OCI-LY1 (cell line): ENCODE data around the gene KCNIP4.
A peak's percentile ranks its signal among the peaks of the same experiment; 100 is the strongest.

Experiments used
- H2AFZ ChIP-seq: fragments of 200-600 bp; sonication (generic), shearing (Covaris generic); 2 replicates; pipeline ENCODE4 v1.6.0; 2014; ENCODE audit warnings: antibody characterized with exemption, mild to moderate bottlenecking, low read length
- H3F3A ChIP-seq: fragments of 200-600 bp; sonication (generic), shearing (Covaris generic); 2 replicates; pipeline ENCODE4 v1.6.0; 2014; ENCODE audit warnings: mild to moderate bottlenecking, antibody characterized with exemption, low read length, moderate library complexity; ENCODE audit not compliant: insufficient read depth
- H3K27ac ChIP-seq: fragments of 200-600 bp; sonication (generic); 2 replicates; pipeline ENCODE4 v1.5.1; 2014; ENCODE audit warnings: low read length, mixed run types, mild to moderate bottlenecking, low read depth; ENCODE audit not compliant: poor library complexity, severe bottlenecking
- H3K27me3 ChIP-seq: fragments of 200-600 bp; sonication (generic); 2 replicates; pipeline ENCODE4 v1.6.0; 2014; ENCODE audit warnings: antibody characterized with exemption, mild to moderate bottlenecking, low read length, moderate library complexity; ENCODE audit not compliant: insufficient read depth
- H3K36me3 ChIP-seq: fragments of 200-600 bp; sonication (generic); 2 replicates; pipeline ENCODE4 v1.6.1; 2014; ENCODE audit warnings: mild to moderate bottlenecking, antibody characterized with exemption, low read length, moderate library complexity, mixed read lengths; ENCODE audit not compliant: insufficient read depth
- H3K4me1 ChIP-seq: fragments of 200-600 bp; sonication (generic); 2 replicates; pipeline ENCODE4 v1.5.1; 2014; ENCODE audit warnings: mild to moderate bottlenecking, low read length, moderate library complexity; ENCODE audit not compliant: insufficient read depth, severe bottlenecking
- H3K4me2 ChIP-seq: fragments of 200-600 bp; sonication (generic), shearing (Covaris generic); 2 replicates; pipeline ENCODE4 v1.6.1; 2014; ENCODE audit warnings: low read length
- H3K4me3 ChIP-seq: fragments of 200-600 bp; sonication (generic); 2 replicates; pipeline ENCODE4 v1.5.1; 2014; ENCODE audit warnings: low read length, low read depth, mild to moderate bottlenecking, mixed read lengths; ENCODE audit not compliant: poor library complexity, severe bottlenecking
- H3K79me2 ChIP-seq: fragments of 200-600 bp; shearing (Covaris generic); 2 replicates; pipeline ENCODE4 v1.6.1; 2016; ENCODE audit warnings: mixed run types, low read length, mixed read lengths; ENCODE audit not compliant: insufficient read depth
- H3K9ac ChIP-seq: fragments of 200-600 bp; sonication (generic), shearing (Covaris generic); 2 replicates; pipeline ENCODE4 v1.6.1; 2014; ENCODE audit warnings: mild to moderate bottlenecking, low read length, mixed read lengths
- H3K9me2 ChIP-seq: fragments of 200-600 bp; sonication (generic), shearing (Covaris generic); 2 replicates; pipeline ENCODE4 v1.6.1; 2014; ENCODE audit warnings: low read depth, mild to moderate bottlenecking, low read length, mixed read lengths
- H3K9me3 ChIP-seq: fragments of 200-600 bp; shearing (Covaris generic); 2 replicates; pipeline ENCODE4 v1.6.1; 2014; ENCODE audit warnings: low read length, mixed read lengths
- H4K20me1 ChIP-seq: fragments of 200-600 bp; sonication (generic), shearing (Covaris generic); 2 replicates; pipeline ENCODE4 v1.6.0; 2016; ENCODE audit warnings: mild to moderate bottlenecking, low read length; ENCODE audit not compliant: insufficient read depth
- EZH2 ChIP-seq: fragments of 200-600 bp; sonication (generic), shearing (Covaris generic); IDR thresholded peaks from 2 replicates; pipeline ENCODE4 v1.8.0; 2017; ENCODE audit warnings: borderline replicate concordance, mixed run types, mild to moderate bottlenecking, antibody characterized with exemption, low read length, moderate library complexity, mixed read lengths
- TF ChIP-seq, protein P1 (sequence below): fragments of 200-600 bp; sonication (generic), shearing (Covaris generic); IDR thresholded peaks from 2 replicates; pipeline ENCODE4 v1.5.1; 2017; ENCODE audit warnings: mild to moderate bottlenecking, antibody characterized with exemption, low read length, moderate library complexity, mixed read lengths

The KCNIP4 gene

DNA sequence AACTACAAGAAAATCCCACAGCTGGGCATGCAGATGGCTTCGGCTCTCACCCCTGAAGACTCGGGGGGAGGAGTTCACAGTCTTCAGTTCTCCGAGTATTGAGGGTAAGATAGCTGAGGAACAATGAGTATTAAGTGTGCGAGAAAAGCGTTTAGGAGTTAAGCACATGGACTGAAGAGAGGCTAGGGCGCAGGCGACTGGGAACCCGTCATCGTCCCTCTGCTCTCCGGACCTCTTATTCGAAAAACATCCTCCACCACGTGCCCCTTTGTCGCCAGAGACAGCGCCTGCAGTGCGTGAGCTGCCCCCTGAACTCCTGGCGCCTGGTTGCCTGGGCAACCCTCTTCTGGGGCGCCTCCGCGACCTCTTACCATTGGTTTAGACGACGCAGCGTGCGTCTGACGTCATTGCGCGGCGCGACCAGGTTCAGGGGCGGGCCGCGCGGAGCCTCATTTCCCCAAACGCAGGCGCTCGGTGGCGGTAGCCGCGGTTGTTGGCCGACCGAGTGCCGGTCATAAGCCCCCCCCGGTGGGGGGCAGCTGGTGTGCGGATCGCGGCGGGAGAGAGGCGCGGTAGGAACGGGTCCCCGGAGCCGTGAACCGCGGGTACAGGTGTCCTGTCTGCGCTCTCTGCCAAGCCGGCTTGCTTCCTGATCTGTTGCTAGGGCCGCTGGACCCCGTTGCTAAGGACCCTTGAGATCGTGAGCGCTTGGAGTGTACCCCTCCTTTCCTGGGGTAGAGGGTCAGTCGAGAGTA, 1248.4 kb downstream of the KCNIP4 start, which contains the start of gene PACRGL:
Gene PACRGL (plus strand): TSS at position 452 of the 755 bp plus-strand sequence. CDS start 4,024 bp downstream, outside the sequence.
- H3K4me3 ChIP-seq: peak within 1 kb of the TSS; percentile 86
- H3F3A ChIP-seq: no peaks in the 10 kb centered on the region
- H3K4me2 ChIP-seq: peak within 1 kb of the TSS; percentile 84
- peaks cover 16% of the 10 kb centered on the region for H3K4me1 ChIP-seq
- peak within 1 kb of the TSS; percentile 47; the same call in 1 of the 2 replicates for H2AFZ ChIP-seq
- H3K79me2 ChIP-seq: no peaks in the 10 kb centered on the region
- H4K20me1 ChIP-seq: no peaks in the 10 kb centered on the region
- H3K27me3 ChIP-seq: no peaks in the 10 kb centered on the region
- peaks cover 4% of the 10 kb centered on the region; the same call in 1 of the 2 replicates for H3K36me3 ChIP-seq
- TF ChIP-seq EZH2: no peak
- TF ChIP-seq, protein P1, sequence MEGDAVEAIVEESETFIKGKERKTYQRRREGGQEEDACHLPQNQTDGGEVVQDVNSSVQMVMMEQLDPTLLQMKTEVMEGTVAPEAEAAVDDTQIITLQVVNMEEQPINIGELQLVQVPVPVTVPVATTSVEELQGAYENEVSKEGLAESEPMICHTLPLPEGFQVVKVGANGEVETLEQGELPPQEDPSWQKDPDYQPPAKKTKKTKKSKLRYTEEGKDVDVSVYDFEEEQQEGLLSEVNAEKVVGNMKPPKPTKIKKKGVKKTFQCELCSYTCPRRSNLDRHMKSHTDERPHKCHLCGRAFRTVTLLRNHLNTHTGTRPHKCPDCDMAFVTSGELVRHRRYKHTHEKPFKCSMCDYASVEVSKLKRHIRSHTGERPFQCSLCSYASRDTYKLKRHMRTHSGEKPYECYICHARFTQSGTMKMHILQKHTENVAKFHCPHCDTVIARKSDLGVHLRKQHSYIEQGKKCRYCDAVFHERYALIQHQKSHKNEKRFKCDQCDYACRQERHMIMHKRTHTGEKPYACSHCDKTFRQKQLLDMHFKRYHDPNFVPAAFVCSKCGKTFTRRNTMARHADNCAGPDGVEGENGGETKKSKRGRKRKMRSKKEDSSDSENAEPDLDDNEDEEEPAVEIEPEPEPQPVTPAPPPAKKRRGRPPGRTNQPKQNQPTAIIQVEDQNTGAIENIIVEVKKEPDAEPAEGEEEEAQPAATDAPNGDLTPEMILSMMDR: no peak
- no peaks in the 10 kb centered on the region for H3K9me3 ChIP-seq
- H3K9me2 ChIP-seq: no peaks in the 10 kb centered on the region
- H3K9ac ChIP-seq: peak within 1 kb of the TSS; percentile 68
- no peak within 1 kb of the TSS for H3K27ac ChIP-seq

DNA sequence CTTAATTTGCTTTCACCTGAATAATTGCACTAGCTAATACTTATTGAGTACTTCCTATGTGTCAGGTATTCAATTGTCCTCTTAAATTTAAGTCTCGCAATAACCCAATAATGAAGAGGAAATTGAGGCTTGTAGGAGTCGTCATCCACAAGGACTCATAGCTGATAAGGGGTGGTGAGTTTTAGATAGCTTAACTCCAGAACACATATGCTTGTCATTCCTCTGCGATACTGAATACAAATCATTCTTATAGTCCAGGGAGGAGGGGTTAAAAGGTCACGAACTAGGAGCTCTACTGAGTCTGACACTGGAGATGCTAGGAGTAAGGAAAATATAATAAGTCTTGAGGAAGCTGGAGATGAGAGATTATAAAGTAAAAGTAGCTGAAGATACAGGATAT, 1249.8 kb downstream of the KCNIP4 start:
- no peaks in the 10 kb centered on the region for H3K36me3 ChIP-seq
- no peak overlapping the region for H3K4me2 ChIP-seq
- TF ChIP-seq EZH2: no peak
- TF ChIP-seq, protein P1: no peak
- no peak overlapping the region for H2AFZ ChIP-seq
- H3K27me3 ChIP-seq: no peaks in the 10 kb centered on the region
- no peak overlapping the region for H3K9ac ChIP-seq
- no peak overlapping the region for H3K4me3 ChIP-seq
- H3K4me1 ChIP-seq: peaks cover 16% of the 10 kb centered on the region
- no peaks in the 10 kb centered on the region for H3K9me2 ChIP-seq
- H3K27ac ChIP-seq: no peak overlapping the region
- H4K20me1 ChIP-seq: no peaks in the 10 kb centered on the region
- H3K9me3 ChIP-seq: no peaks in the 10 kb centered on the region
- no peaks in the 10 kb centered on the region for H3F3A ChIP-seq
- H3K79me2 ChIP-seq: no peaks in the 10 kb centered on the region

GRCh38 chr4:20698382-20698781, 1250.2 kb downstream of the KCNIP4 start:
- Histone ChIP-seq H3K4me3 (no peak overlapping the region), H2AFZ (no peak overlapping the region), H3K9me2 (no peaks in the 10 kb centered on the region), H3K27me3 (no peaks in the 10 kb centered on the region), H3K27ac (no peak overlapping the region), H3K79me2 (no peaks in the 10 kb centered on the region), H3K9me3 (no peaks in the 10 kb centered on the region), H3K9ac (no peak overlapping the region), H4K20me1 (no peaks in the 10 kb centered on the region), H3K36me3 (no peaks in the 10 kb centered on the region), H3K4me2 (no peak overlapping the region), H3K4me1 (peaks cover 16% of the 10 kb centered on the region), H3F3A (no peaks in the 10 kb centered on the region)
- TF ChIP-seq, protein P1: no peak
- no peak for TF ChIP-seq EZH2
